HepG2 (cell line): Measurements from ENCODE around the gene PIH1D2. TPM values are rescaled to one million over a fixed set of nuclear protein-coding genes. Genes with fewer than 3 reads are reported as not detected.

ENCODE experiments used
- GTF2F1 ChIP-seq: fragments of 150-350 bp; IDR thresholded peaks from 2 replicates; pipeline ENCODE4 v1.6.1; 2014; ENCODE audit warnings: low read length
- HDAC2 ChIP-seq: sonication (generic); formaldehyde crosslinking; IDR thresholded peaks from 2 replicates; pipeline ENCODE4 v1.4.0; 2020; ENCODE audit warnings: missing genetic modification reagents
- HMGA1 ChIP-seq: sonication (generic); formaldehyde crosslinking; conservative IDR thresholded peaks from 2 replicates; pipeline ENCODE4 v1.4.0; 2020; ENCODE audit warnings: missing genetic modification reagents
- IKZF1 ChIP-seq: fragments of 450-650 bp; IDR thresholded peaks from 2 replicates; pipeline ENCODE4 v1.7.1; 2016
- MAFG ChIP-seq: sonication (generic); formaldehyde crosslinking; IDR thresholded peaks from 2 replicates; pipeline ENCODE4 v1.5.1; 2020; ENCODE audit warnings: mild to moderate bottlenecking, missing genetic modification reagents
- SIX4 ChIP-seq: sonication (generic); formaldehyde crosslinking; IDR thresholded peaks from 2 replicates; pipeline ENCODE4 v1.4.0; 2020; ENCODE audit warnings: missing genetic modification reagents
- THAP11 ChIP-seq: IDR thresholded peaks from 2 replicates; pipeline ENCODE4 v1.6.1; 2016; ENCODE audit warnings: missing biosample characterization, missing genetic modification reagents
- ZBTB37 ChIP-seq: sonication (generic); formaldehyde crosslinking; IDR thresholded peaks from 2 replicates; pipeline ENCODE4 v1.4.0; 2020; ENCODE audit warnings: mild to moderate bottlenecking, missing genetic modification reagents
- ZBTB49 ChIP-seq: sonication (generic); formaldehyde crosslinking; IDR thresholded peaks from 2 replicates; pipeline ENCODE4 v1.4.0; 2020; ENCODE audit warnings: missing genetic modification reagents, borderline replicate concordance
- ZMYM4 ChIP-seq: sonication (generic); formaldehyde crosslinking; IDR thresholded peaks from 2 replicates; pipeline ENCODE4 v1.8.1; 2023; ENCODE audit warnings: mild to moderate bottlenecking, missing genetic modification reagents
- ZNF275 ChIP-seq: sonication (generic); formaldehyde crosslinking; IDR thresholded peaks from 2 replicates; pipeline ENCODE4 v1.8.0; 2022; ENCODE audit warnings: missing genetic modification reagents, mild to moderate bottlenecking, inconsistent platforms, borderline replicate concordance
- ZNF280B ChIP-seq: sonication (generic); formaldehyde crosslinking; IDR thresholded peaks from 2 replicates; pipeline ENCODE4 v1.5.0; 2020; ENCODE audit warnings: missing genetic modification reagents, mild to moderate bottlenecking, borderline replicate concordance
- ZNF280D ChIP-seq: sonication (generic); formaldehyde crosslinking; IDR thresholded peaks from 2 replicates; pipeline ENCODE4 v1.5.1; 2020; ENCODE audit warnings: mild to moderate bottlenecking, missing genetic modification reagents
- ZNF552 ChIP-seq: sonication (generic); formaldehyde crosslinking; IDR thresholded peaks from 2 replicates; pipeline ENCODE4 v1.9.0; 2022; ENCODE audit warnings: missing genetic modification reagents, mild to moderate bottlenecking, borderline replicate concordance
- ZNF639 ChIP-seq: conservative IDR thresholded peaks from 2 replicates; pipeline ENCODE4 v1.6.1; 2018; ENCODE audit warnings: missing genetic modification reagents
- ZNF644 ChIP-seq: IDR thresholded peaks from 2 replicates; pipeline ENCODE4 v1.6.1; 2016; ENCODE audit warnings: low read depth
- ZNF792 ChIP-seq: IDR thresholded peaks from 2 replicates; pipeline ENCODE4 v1.6.1; 2016
- polyA plus RNA-seq, 8 experiments: library from polyadenylated mRNA; depleted of rRNA in 3 of 8; stranded (reverse) in 7 of 8; unstranded in 1 of 8; fragments of >200 nt; fragmentation: Illumina TruSeq in 4 of 8; extraction: Trizol in 4 of 8; gene quantifications; 2 replicates each; pipeline versions ENCODE4 v1.2.1 to v1.2.3, GENCODE V29; 2011 to 2016; ENCODE audit warnings: low read depth in 4 of 8, missing spikeins in 1 of 8, mixed read lengths in 1 of 8; ENCODE audit not compliant: insufficient read depth in 1 of 8
- total RNA-seq, 5 experiments: library from RNA; depleted of rRNA; stranded (reverse); fragments of >200 nt; fragmentation: Illumina TruSeq; extraction: Trizol; gene quantifications; 2 replicates each; pipeline ENCODE4 v1.2.3, GENCODE V29; 2016; ENCODE audit warnings: low read depth in 1 of 5

Gene PIH1D2
- total and polyA plus RNA-seq, 2 of the 13 experiments (the other 11 are each of a cell fraction or from before 2014, with no cell fraction given), result 0.49 to 2.7 TPM

GRCh38 chr11:112024773-112025678, 48.8 kb downstream of the PIH1D2 start, which contains the start of gene DLAT (continued):
- TF ChIP-seq ZBTB49 (CRISPR knock-in tag), result 0 out of 2 replicates have a peak, but pooled peaks have one; percentile 34
- peak; percentile 20; the same call in 1 of the 2 replicates for TF ChIP-seq ZNF552 (CRISPR knock-in tag)
- no peak for TF ChIP-seq GTF2F1
- TF ChIP-seq ZNF639, result no peak
- TF ChIP-seq MAFG (CRISPR knock-in tag), result no peak
- peak; percentile 85 for TF ChIP-seq ZMYM4 (CRISPR knock-in tag)
- TF ChIP-seq ZBTB37 (CRISPR knock-in tag), result peak; percentile 65; the same call in 1 of the 2 replicates
- TF ChIP-seq THAP11 (CRISPR knock-in tag), result peak; percentile 88; the same call in 1 of the 2 replicates
- 0 out of 2 replicates have a peak, but pooled peaks have one; percentile 67 for TF ChIP-seq ZNF280B (CRISPR knock-in tag)
- TF ChIP-seq ZNF644, result 0 out of 2 replicates have a peak, but pooled peaks have one; percentile 32
- TF ChIP-seq HDAC2 (CRISPR knock-in tag), result peak; percentile 71; the same call in 1 of the 2 replicates
- TF ChIP-seq ZNF275 (CRISPR knock-in tag), result peak; percentile 94; the same call in 1 of the 2 replicates
- TF ChIP-seq HMGA1 (CRISPR knock-in tag), result no peak
- peak; percentile 84; the same call in 1 of the 2 replicates for TF ChIP-seq ZNF792 (CRISPR knock-in tag)
- peak; percentile 57; the same call in 1 of the 2 replicates for TF ChIP-seq ZNF280D (CRISPR knock-in tag)
- no peak for TF ChIP-seq IKZF1
- peak; percentile 23; the same call in 1 of the 2 replicates for TF ChIP-seq SIX4
